ENCODE measurements around the gene GJB6. TPM values are rescaled to one million over a fixed set of nuclear protein-coding genes. Genes with fewer than 3 reads are reported as not detected.
A peak's percentile ranks its signal among the peaks of the same experiment; 100 is the strongest.

Gene GJB6
- total and polyA plus RNA-seq, 2 experiments from 2014 or later = not detected

GRCh38 chr13:20198781-20199180, 33.3 kb downstream of the GJB6 start:
- H3K36me3 ChIP-seq (ENCODE audit: insufficient read depth) = no peaks in the 10 kb centered on the region
- TF ChIP-seq JUNB (IDR thresholded peaks at IDR 0.05; ENCODE audit: unreplicated experiment) (no peak), EZH2phosphoT487 (IDR thresholded peaks at IDR 0.05; ENCODE audit: unreplicated experiment) (no peak), CTCF (conservative IDR thresholded peaks at IDR 0.05; ENCODE audit: low read depth in 2 of 2) (no peak), EZH2 (IDR thresholded peaks at IDR 0.05; ENCODE audit: low read depth, unreplicated experiment) (no peak), ZNF114 (CRISPR knock-in tag; IDR thresholded peaks at IDR 0.05) (no peak), STAT1 (IDR thresholded peaks at IDR 0.05; ENCODE audit: unreplicated experiment) (no peak), CREB1 (CRISPR knock-in tag; IDR thresholded peaks at IDR 0.05; ENCODE audit: low read depth) (no peak)
- no peak for DNase-seq (ENCODE audit: low spot score)
- H3K4me2 ChIP-seq = no peak overlapping the region
- Mint-ChIP-seq H3K36me3 (ENCODE audit: low read depth) (no peaks in the 10 kb centered on the region), H3K27ac (no peak overlapping the region), H3K27me3 (ENCODE audit: insufficient read depth, low read depth, poor library complexity) (peaks cover 34% of the 10 kb centered on the region), H3K9me3 (peaks cover 11% of the 10 kb centered on the region; the same call in 2 of the 3 replicates), H3K4me3 (no peak overlapping the region), H3K4me1 (peaks cover 13% of the 10 kb centered on the region)
- H3K79me2 ChIP-seq (replicated peaks; ENCODE audit: insufficient read depth) = no peaks in the 10 kb centered on the region
- ATAC-seq = no peak
- peaks cover 11% of the 10 kb centered on the region for H3K4me1 ChIP-seq (ENCODE audit: insufficient read depth)
- no peaks in the 10 kb centered on the region for H3K9me2 ChIP-seq (ENCODE audit: insufficient read depth)
- H3K27me3 ChIP-seq (ENCODE audit: insufficient read depth) = peaks cover 43% of the 10 kb centered on the region
- 0 out of 2 replicates have a peak, but pooled peaks cover 4% of the 10 kb centered on the region for H3F3A ChIP-seq (replicated peaks; ENCODE audit: low read depth)
- H2AFZ ChIP-seq = no peak overlapping the region
- H3K4me3 ChIP-seq = no peak overlapping the region
- peaks cover 11% of the 10 kb centered on the region for H4K20me1 ChIP-seq (replicated peaks; ENCODE audit: insufficient read depth)
- H3K27ac ChIP-seq (ENCODE audit: low read depth) = no peak overlapping the region

GRCh38 chr13:20197361-20197834, 34.7 kb downstream of the GJB6 start:
- TF ChIP-seq CTCF (conservative IDR thresholded peaks at IDR 0.05; ENCODE audit: low read depth in 2 of 2) (peak; percentile 63 to 64), JUNB (IDR thresholded peaks at IDR 0.05; ENCODE audit: unreplicated experiment) (no peak), STAT1 (IDR thresholded peaks at IDR 0.05; ENCODE audit: unreplicated experiment) (no peak), ZNF462 (CRISPR knock-in tag; IDR thresholded peaks at IDR 0.05) (no peak), POLR2AphosphoS5 (IDR thresholded peaks at IDR 0.05; ENCODE audit: low read depth) (no peak), NANOG (IDR thresholded peaks at IDR 0.05; ENCODE audit: borderline replicate concordance) (no peak)
- Histone ChIP-seq H3F3A (replicated peaks; ENCODE audit: low read depth) (0 out of 2 replicates have a peak, but pooled peaks cover 4% of the 10 kb centered on the region), H3K4me2 (no peak overlapping the region), H3K4me1 (ENCODE audit: insufficient read depth) (peaks cover 19% of the 10 kb centered on the region), H2AFZ (no peak overlapping the region), H3K27me3 (ENCODE audit: insufficient read depth) (peaks cover 57% of the 10 kb centered on the region), H4K20me1 (replicated peaks; ENCODE audit: insufficient read depth) (peaks cover 12% of the 10 kb centered on the region), H3K36me3 (ENCODE audit: insufficient read depth) (no peaks in the 10 kb centered on the region), H3K79me2 (replicated peaks; ENCODE audit: insufficient read depth) (no peaks in the 10 kb centered on the region), H3K4me3 (no peak overlapping the region), H3K9me2 (ENCODE audit: insufficient read depth) (no peaks in the 10 kb centered on the region), H3K27ac (ENCODE audit: low read depth) (no peak overlapping the region)
- Mint-ChIP-seq H3K36me3 (ENCODE audit: low read depth) (no peaks in the 10 kb centered on the region), H3K4me3 (no peak overlapping the region), H3K27me3 (ENCODE audit: insufficient read depth, low read depth, poor library complexity) (peaks cover 44% of the 10 kb centered on the region), H3K4me1 (peaks cover 15% of the 10 kb centered on the region), H3K9me3 (peaks cover 11% of the 10 kb centered on the region; the same call in 2 of the 3 replicates), H3K27ac (no peak overlapping the region)
- DNase-seq (ENCODE audit: low spot score) = peak; percentile 53
- ATAC-seq = no peak
